ENCODE results near the gene HUNK.

Gene HUNK

DNA sequence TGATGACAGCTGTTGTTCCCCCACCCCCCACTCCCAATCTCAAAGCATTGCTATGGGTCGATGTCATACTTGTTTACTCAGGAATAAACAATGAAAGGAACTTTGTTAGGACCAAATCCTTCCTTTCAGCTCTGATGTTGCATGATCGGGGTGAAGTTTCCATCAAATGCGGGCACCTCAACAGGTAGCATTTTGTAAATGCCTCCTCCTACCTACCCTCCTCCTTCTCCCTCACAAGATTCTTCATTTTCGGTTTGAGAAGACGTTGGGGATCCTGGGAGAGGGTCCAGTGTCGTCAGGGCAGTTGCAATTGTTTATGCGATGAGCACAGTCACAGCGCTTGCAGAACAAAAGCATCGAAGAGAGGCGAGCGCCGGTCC lies 758 bp upstream of the HUNK start:
- TF ChIP-seq, protein P1, sequence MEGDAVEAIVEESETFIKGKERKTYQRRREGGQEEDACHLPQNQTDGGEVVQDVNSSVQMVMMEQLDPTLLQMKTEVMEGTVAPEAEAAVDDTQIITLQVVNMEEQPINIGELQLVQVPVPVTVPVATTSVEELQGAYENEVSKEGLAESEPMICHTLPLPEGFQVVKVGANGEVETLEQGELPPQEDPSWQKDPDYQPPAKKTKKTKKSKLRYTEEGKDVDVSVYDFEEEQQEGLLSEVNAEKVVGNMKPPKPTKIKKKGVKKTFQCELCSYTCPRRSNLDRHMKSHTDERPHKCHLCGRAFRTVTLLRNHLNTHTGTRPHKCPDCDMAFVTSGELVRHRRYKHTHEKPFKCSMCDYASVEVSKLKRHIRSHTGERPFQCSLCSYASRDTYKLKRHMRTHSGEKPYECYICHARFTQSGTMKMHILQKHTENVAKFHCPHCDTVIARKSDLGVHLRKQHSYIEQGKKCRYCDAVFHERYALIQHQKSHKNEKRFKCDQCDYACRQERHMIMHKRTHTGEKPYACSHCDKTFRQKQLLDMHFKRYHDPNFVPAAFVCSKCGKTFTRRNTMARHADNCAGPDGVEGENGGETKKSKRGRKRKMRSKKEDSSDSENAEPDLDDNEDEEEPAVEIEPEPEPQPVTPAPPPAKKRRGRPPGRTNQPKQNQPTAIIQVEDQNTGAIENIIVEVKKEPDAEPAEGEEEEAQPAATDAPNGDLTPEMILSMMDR (IDR thresholded peaks at IDR 0.05; ENCODE audit: low read depth, low read length, missing control alignments), result no peak
- Histone ChIP-seq H3K36me3 (replicated peaks) (no peaks in the 10 kb centered on the region), H3K27ac (no peak overlapping the region), H3K27me3 (replicated peaks) (peaks cover 39% of the 10 kb centered on the region), H3K4me3 (ENCODE audit: low read depth, low read length) (no peak overlapping the region)
- no peak for DNase-seq
- in situ Hi-C loops (cut with HindIII; ENCODE audit: low pct_ligation_motif_present, low sequenced_read_pairs), result no loop called here

DNA sequence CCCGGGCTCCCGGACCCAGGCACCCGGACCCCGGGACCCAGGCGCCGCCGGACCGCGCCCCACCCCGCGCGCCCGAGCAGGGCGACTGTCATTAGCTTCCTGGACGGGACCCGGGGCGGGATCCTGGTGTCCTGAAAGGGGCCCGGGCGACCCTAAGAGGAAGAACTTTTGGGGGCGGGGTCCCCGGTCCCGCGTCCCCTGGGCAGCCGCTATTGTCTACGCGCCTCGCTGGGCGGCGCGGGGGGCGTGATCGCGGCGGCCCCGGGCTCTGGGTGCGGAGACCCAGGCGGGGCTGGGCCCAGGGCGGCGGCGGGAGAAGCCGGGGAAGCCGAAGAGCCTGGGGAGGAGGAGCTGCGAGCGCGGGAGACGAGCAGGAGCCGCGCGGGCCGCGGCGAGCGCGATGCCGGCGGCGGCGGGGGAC lies 465 bp downstream of the HUNK start:
- DNase-seq, result no peak
- H3K27me3 ChIP-seq (replicated peaks), result peaks cover 39% of the 10 kb centered on the region
- peak overlapping the region; percentile 39 for H3K4me3 ChIP-seq (ENCODE audit: low read depth, low read length)
- H3K36me3 ChIP-seq (replicated peaks), result no peaks in the 10 kb centered on the region
- TF ChIP-seq, protein P1 (IDR thresholded peaks at IDR 0.05; ENCODE audit: low read depth, low read length, missing control alignments), result no peak
- no peak overlapping the region for H3K27ac ChIP-seq
- in situ Hi-C loops (cut with HindIII; ENCODE audit: low pct_ligation_motif_present, low sequenced_read_pairs), result no loop called here

DNA sequence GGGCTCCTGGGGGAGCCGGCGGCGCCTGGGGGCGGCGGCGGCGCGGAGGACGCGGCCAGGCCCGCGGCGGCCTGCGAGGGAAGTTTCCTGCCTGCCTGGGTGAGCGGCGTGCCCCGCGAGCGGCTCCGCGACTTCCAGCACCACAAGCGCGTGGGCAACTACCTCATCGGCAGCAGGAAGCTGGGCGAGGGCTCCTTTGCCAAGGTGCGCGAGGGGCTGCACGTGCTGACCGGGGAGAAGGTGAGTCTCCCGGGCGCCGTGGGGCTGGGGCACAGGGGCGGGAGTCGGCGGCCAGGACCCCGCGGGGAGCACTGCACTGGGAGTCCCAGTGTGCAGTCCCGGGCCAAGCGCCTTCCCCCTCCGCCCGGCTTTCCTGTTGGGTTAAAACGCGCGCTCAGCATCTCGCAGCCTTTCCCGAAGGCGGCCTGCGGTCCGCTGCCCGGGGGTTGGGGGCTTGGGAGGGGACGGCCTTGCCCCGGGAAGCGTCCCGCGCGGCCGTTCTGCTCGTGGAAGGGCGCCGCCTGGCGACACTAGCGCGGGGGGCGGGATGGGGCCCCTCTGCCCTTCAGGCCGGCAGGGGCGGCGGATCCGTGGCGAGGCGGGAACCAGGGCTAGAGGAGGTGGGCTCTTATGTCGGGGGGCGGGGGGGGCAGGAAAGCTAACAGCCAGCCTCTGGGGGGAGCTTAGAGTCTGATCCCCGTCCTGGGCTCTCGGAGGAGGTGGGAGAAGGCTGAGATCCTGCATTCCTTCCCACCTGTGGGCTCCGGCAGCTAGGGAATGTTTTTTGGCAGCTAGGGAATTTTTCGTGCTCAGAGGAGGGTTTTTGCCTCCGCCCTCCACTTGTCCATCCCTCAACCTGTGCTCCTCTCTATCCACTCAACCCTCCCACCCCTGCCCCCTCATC lies 1.1 kb downstream of the HUNK start:
- in situ Hi-C loops (cut with HindIII; ENCODE audit: low pct_ligation_motif_present, low sequenced_read_pairs), result no loop called here
- DNase-seq, result no peak
- Histone ChIP-seq H3K27ac (no peak overlapping the region), H3K4me3 (ENCODE audit: low read depth, low read length) (peak overlapping the region; percentile 41), H3K27me3 (replicated peaks) (peaks cover 39% of the 10 kb centered on the region), H3K36me3 (replicated peaks) (no peaks in the 10 kb centered on the region)
- TF ChIP-seq, protein P1 (IDR thresholded peaks at IDR 0.05; ENCODE audit: low read depth, low read length, missing control alignments), result peak; percentile 38

DNA sequence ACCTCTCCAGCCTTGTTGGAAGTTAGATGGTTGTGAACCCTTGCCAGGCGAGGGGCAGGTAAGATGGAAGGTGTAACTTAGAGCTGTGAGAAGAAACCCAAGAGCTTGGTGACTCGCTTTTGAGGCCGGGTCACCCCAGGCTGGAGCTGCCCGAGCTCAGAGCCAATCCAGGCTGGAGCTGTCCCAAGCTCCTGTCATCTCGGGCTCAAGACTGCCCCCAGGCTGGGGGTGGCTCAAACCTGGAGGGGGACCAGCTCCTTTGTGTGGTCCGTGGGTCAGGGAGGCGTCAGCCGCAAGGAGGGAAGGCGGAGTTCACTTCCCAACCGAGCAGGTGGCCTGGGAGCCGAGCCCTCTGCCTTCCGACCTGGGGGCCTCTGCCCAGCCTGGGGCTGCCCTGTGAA lies 2.0 kb downstream of the HUNK start:
- no peak overlapping the region for H3K4me3 ChIP-seq (ENCODE audit: low read depth, low read length)
- no peaks in the 10 kb centered on the region for H3K36me3 ChIP-seq (replicated peaks)
- peaks cover 39% of the 10 kb centered on the region for H3K27me3 ChIP-seq (replicated peaks)
- TF ChIP-seq, protein P1 (IDR thresholded peaks at IDR 0.05; ENCODE audit: low read depth, low read length, missing control alignments), result no peak
- in situ Hi-C loops (cut with HindIII; ENCODE audit: low pct_ligation_motif_present, low sequenced_read_pairs), result no loop called here
- no peak for DNase-seq
- H3K27ac ChIP-seq, result no peak overlapping the region

DNA sequence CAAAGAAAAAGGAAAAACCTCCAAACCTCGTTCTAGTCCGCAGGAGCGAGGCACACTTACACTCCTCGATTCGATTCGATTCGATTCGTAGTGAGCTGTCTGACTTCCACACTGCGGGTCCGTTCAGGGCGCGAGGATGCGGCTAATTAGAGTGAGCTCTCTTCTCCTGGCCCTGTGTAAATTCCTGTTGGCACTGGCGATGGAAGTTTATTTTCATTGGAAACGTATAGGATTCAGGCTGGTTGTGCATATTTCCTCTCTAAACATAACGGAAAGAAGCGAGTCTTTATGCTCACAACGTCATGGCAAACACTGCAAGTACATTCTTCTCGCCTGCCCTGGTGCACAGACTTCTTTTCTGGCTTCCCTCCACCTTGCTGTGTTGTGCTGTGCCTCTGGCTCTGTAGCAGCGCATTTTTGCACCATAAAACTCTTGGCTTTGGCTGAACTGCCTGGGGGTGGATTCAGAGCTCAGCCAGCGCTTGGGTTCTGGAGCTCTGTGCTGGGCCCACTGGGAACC lies 2.7 kb downstream of the HUNK start:
- Histone ChIP-seq H3K36me3 (replicated peaks) (no peaks in the 10 kb centered on the region), H3K4me3 (ENCODE audit: low read depth, low read length) (no peak overlapping the region), H3K27me3 (replicated peaks) (peaks cover 39% of the 10 kb centered on the region), H3K27ac (no peak overlapping the region)
- TF ChIP-seq, protein P1 (IDR thresholded peaks at IDR 0.05; ENCODE audit: low read depth, low read length, missing control alignments), result no peak
- in situ Hi-C loops (cut with HindIII; ENCODE audit: low pct_ligation_motif_present, low sequenced_read_pairs), result no loop called here
- no peak for DNase-seq

Data from brain microvascular endothelial cell (primary cell).